HG03060 (cell line): Measurements from ENCODE around the gene PTTG1IP.
A peak's percentile ranks its signal among the peaks of the same experiment; 100 is the strongest.
"Not testable (repeated sequence)": the region's sequence is repeated elsewhere in the genome, so short reads cannot be mapped to it uniquely, and the experiment has no call there.

Experiments
- ATAC-seq: cut with Tn5 transposase; IDR thresholded peaks from one replicate; pipeline ENCODE4 v1.9.1; 2021; ENCODE audit warnings: low read depth, moderate number of reproducible peaks; ENCODE audit not compliant: unreplicated experiment

Gene PTTG1IP

DNA sequence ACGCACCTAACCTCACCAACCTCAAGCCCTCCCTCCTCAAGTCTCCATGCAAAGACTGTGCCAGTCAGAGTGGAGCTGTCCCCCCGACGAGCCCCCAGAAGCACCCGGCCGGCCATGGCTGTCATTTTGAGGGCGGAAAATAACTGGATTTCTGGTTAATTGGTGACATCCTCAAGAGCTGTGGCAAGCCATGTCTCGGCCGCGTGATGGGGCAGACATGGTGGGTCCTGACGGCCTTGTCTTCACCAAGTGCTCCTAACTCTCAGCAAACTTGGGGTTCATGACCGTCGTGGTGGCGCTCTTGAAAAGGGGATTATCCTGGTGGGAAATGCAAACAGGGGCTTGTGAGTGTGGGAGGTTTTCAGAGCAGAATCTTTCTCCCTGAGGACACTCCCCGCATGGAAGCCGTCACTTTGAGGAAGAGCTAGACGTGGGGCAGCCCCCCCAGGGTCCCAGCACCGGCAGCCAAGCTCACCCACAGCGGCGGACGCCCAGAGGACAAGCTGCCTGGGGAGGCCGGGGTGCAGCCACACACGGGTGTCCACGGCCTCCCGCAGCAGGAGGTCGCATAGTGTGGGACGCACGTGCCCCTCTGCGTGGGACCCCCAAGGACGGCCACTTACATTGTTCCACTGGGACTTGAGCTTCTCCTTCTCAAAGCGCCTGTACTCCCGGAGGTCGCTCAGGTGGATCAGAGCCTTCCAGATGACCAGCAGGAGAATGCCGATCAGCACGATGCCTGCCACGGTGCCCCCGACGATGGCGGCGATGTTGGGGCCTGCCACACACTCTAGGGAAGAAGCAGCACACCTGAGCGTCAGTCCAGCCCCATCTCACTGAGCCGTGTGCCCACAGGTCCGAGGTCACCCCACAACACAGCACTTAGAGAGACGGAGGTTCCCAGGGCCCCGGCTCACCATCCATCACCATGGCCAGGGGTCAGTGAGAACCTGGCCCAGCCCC is 12.9 kb upstream of the PTTG1IP start:
- ATAC-seq: no peak

DNA sequence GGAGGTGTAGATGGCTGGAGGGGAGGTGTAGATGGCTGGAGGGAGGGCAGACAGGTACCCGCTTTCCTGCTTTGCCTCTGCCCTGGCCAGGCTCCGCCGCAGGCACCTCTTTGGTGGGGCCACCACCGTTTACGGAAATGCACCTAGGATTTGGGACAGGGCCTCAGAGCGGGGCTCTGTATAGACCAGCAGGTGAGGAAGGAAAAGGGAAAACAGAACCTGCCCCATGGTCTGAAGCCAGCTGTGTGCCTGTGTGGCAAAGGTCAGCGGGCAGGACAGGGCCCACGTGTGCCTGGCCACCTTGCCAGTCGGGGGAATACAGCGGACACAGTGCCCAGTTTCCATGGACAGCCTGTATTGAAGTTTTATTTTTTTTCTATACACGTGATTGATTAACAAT is 12.1 kb upstream of the PTTG1IP start:
- no peak for ATAC-seq

DNA sequence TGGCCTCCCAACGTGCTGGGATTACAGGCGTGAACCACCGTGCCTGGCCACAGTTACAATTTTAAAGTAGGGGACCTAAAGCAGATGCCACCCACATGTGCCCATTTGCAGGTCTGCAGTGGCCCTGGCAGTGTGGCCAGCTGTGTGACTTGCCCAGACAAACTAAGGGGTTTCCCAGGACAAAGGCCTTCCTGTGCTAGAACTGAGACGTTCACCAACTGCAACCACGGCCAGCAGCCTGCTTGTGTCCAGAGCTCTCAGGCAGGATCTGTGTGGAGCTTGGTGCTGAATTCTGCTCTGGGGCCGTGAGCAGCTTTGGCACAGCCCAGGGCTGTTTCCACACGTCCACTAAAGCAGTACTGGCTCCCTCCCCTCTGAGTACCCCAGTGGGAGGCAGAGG is 10.6 kb upstream of the PTTG1IP start:
- no peak for ATAC-seq

DNA sequence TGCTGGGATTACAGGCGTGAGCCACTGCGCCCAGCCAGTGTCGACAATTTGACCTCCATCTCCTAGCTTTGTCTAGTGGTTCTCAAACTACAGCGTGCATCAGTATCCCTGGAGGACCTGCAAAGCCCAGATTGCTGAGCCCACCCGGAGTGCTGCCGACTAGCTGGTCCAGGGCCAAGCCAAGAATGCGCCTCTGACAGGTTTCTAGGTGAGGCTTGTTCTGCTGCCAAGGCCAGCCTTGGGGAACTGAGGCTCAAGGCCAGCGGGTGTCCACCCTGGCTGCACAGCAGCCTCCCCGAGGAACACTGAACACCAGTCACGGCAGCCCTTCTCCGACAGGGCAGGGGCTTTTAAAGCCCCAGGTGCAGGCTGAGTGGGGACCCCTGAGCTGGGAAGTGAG is 9.8 kb upstream of the PTTG1IP start:
- ATAC-seq: no peak

DNA sequence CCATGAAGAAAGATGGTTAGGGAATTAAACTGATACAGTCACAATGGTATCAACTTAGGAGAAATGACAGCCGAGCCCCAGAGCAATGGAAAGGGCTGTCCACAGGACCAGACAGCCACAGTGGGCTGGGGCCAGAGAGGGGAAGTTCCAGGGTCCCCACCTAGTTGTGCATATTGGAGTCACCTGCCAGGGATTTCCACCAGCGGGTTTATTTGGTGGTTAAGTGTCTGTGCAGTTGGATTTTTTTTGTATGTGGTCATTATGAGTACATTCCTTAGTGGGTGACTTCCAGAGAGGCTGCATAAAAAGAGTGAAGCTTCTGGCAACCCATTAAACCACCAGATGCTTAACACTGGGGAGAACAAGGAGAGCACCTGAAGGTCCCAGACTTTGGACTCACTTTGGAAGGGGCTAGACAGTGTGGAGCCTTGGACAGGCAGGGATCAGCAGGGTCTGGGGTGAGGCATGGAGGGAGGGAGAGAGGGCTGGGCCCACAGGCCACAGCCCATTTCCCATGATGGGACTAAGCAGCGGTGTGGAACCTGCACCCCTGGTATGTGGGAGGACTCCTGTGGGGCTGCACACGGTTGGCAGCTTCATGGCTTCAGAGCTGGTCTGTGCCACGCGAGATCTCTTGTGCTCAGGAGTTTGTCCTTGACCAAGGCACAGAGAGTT is 7.8 kb upstream of the PTTG1IP start:
- ATAC-seq: no peak

DNA sequence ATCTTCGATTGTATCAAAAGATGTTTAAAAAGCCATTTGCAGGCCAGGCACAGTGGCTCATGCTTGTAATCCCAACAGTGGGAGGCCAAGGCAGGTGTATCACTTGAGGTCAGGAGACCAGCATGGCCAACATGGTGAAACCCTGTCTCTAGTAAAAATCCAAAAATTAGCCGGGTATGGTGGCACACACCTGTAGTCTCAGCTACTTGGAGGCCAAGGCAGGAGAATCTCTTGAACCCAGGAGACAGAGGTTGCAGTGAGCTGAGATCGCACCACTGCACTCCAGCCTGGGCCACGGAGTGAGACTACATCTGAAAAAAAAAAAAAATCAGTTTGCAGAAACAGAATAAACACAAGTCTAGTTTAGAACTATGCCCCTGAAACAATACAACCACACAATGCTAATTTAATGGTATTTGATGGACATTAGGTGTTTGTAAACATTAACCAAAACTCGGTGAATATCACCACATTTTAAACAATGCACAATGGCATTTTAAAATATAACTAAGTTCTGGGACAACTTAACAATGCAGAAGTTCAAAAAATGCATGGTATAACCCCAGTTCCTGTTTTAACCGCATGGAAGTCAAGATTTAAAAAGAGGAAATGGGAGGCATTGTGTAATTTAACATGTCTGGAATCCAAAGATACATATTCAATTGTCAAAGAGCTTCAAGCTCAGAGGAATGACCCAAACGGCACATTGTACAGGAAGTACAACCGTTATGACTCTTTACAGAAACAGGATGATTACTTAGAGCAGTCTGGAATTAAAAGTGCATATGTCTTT is 7.1 kb upstream of the PTTG1IP start:
- ATAC-seq: no peak

DNA sequence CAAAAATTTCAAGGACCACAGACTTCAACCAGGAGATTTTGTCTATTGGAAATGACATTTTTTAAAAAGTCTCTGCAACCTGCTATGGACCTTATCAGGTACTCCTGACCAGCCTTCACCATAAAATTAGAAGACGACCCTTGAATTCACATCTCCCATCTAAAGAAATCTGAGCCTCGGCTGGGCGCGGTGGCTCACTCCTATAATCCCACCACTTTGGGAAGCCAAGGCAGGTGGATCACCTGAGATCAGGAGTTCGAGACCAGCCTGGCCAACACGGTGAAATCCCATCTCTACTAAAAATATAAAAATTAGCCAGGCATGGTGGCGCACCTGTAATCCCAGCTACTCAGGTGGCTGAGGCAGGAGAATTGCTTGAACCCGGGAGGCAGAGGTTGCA is 5.7 kb upstream of the PTTG1IP start:
- ATAC-seq: not testable (repeated sequence)

DNA sequence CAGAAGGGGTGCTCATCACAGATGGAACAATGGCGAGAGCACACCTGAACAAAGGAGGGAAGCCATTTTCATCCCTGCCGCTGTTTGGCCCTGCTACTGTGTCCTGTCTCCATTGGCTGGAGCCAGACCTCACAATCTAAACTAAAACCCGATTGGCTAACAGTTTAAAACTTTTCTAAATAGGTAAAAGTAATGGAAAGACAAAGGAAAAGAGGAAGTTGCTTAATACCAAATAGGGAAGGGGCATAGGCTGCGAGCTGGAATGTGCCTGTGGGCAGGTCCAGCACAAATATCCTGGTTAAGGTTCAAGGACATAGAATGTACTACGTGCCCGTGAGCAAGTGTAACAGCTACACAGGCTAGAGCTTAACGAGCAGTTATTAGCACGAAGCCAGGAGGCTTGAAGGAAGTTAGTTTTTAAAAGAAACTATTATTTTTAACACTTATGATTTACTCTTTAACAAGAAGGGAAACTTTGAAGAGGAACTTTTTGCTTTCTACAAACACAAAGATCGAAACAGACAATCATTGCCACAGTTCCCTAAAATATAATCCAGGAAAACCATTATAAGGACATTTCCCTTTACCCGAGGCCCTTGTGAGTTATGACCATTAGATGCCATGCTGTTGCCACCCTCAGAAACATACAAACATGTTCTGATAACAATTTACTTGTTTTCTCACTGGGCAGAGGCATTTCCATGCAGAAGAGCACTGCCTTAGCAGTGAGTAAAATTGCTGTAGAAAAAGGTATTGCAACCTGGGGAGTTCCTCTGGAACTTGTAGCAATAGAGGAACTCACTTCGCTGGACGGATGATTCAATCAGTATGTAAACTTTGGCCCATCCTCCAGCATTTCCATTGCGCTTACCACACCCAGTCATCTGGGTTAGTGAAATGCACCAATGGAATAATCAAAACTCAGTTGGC is 4.8 kb upstream of the PTTG1IP start:
- no peak for ATAC-seq

DNA sequence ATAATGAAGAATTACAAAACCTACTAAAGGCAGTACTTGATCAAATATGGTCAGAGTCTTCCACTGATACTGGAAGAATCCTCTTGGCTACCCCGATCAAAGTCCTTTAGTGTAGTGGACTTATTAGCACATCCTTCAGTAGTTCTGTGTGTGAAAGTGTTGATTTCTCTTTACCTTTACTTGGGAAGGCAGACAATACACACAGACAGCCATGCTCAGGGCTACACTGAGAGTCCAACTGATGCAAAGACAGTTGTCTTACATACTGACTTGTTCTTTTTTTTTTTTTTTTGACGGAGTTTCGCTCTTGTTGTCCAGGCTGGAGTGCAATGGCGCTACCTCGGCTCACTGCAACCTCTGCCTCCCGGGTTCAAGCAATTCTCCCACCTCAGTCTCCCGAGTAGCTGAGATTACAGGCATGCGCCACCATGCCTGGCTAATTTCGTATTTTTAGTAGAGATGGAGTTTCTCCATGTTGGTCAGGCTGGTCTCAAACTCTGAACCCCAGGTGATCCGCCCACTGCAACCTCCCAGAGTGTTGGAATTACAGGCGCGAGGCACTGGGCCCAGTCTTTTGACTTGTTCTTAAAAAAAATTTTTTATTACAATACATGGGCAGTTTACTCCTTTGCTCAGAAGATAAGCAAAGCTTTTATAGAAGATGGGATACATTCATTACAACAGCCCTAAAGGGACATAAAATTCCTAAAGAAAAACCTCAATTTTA is 3.5 kb upstream of the PTTG1IP start:
- no peak for ATAC-seq

DNA sequence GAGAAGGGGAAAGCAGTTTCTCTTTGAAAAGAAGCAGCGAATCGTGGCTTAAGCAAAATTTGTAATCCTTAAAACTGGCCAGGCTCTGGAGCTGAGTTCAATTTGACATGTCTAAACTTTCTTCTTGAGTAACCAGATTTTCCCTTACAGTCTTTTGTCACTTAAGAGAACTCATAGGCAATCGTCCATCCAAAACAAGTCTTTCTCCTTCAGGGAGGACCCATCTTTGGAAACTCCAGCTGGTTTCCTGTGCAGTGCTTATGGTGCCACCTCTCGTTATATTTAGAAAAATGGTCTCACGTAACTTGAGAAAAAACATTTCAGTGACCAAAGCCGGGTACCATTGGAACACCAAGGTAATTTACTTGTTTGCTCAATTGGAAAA is 1.8 kb upstream of the PTTG1IP start:
- no peak for ATAC-seq

DNA sequence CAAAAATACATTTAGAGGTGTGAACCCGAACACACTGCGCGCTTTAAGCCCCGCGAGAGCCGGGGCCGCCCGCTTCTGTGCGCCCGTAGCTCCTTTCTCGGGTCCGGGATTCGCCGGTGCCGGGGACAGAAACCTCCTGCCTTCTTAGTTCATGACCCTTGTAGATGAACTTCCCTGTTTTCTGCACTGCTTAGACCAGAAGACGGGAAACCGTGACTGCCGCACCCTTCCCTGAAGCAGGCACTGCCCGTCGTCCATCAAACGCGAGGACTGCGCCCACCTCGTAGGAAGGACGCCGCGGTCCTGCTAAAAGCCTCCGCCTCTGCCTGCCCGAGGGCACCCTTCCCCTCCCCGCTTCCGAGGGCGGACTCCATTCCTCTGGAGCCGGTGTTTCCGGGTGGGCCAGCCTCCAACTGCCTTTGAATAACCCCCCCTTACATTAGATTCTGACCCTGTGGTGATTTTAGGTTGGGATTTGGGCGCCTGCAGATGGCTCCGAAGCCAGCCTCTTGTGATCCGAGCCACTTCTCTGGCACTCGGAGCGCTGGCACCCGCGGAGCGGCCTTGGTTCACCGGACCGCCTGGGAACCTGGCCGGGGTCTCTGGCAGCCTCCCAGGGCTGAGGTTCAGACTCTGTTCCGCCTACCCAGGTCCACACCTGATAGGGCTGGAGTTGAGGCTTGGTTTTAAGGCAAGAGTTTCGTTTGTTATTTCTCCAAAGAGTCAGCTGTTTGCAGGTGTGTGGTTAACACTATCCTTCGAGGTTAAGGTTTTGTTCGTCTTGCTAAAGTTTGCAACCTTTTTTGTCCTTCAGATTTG is 1.2 kb upstream of the PTTG1IP start:
- no peak for ATAC-seq

DNA sequence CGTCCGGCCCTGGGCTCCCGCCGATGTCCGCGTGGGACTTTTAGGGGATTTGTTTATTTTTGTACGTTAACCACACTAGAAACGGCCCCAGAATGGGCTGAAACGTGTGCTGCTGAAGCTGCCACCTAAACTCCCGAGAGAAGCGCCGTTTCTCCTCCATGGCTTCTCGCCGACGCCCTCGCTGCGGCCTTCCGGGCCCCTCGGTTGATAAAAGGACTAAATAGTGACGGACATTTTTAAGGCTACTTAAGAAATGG is 678 bp upstream of the PTTG1IP start:
- peak; percentile 1 for ATAC-seq

DNA sequence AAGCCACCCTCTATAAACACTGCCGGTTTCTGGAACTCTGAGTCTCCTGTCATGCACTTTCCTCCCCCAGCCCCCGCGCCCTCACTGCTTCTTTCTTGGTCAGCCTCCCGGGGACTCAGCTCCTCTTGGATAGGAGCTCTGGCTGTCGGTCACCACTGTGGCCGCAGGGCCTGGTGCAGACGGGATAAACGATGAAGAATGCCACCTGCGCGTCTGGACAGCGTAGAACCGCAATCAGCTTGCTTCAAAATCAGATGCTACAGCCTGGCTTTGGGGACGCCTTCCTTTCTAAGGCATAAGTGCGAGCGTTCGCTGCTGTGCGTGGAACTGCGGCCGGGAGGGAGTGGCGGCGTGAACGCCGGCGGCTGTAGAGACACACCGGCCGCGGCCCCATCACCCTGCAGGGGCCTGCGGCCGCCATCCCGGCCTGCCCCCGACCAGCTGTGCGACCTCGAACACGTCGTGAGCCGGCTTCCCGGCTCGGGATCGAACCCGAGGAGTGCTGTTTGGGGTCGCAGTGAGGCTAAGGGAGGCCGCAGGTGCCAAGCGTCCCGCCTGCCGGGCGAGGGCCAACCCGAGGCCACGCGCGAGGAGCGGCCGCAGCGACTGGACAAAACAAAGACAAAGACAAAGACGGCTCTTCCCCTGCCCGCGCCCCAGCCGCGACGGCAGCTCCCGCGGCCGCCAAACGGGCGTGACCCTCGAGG is 688 bp downstream of the PTTG1IP start:
- ATAC-seq: no peak

DNA sequence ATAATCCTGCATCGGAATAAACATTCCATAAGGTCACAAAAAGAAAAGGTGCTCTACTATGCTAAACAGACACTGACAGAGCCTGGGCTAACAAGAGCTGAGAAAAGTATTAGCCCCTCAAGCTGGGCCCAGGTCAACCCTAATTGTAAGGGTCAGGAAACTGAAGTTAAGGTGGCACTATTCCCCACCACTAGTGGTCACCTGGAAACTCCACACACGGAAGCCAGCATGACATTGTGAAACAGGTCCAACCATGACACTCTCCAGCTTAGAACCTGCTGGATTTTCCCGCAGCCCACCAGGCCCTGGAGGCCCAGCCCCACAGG is 1.2 kb downstream of the PTTG1IP start:
- ATAC-seq: no peak

DNA sequence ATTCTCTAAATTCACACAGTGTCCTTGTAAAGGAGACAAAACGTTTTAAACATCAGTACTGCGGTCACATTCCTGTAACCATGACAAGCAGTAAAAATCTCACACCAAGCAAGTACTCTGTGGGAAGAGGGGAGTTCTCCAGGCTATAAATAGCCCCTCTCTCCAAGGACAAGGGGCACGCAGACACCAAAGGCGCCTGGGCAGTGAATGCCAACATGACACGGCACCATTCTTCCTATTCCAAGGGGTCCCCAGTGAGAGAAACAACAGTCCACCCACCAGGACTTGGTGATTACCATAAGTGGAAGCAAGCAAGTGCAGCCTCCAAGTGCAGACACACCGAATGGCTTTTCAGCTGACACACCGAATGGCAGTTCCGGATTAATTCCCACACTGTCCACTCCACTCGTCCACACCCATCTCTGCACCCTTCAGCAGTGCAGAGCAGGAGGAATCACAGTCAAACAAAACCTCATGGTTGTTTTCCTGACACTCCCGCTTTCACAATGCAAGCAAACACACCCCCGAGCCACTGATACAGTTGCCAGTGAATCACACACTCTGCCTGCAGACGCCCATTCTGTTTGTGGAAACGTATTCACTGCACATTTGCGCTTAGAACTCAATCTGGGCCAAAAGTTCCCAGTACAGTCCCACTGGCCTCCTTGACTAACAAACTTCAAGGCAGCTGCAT is 1.8 kb downstream of the PTTG1IP start:
- no peak for ATAC-seq

DNA sequence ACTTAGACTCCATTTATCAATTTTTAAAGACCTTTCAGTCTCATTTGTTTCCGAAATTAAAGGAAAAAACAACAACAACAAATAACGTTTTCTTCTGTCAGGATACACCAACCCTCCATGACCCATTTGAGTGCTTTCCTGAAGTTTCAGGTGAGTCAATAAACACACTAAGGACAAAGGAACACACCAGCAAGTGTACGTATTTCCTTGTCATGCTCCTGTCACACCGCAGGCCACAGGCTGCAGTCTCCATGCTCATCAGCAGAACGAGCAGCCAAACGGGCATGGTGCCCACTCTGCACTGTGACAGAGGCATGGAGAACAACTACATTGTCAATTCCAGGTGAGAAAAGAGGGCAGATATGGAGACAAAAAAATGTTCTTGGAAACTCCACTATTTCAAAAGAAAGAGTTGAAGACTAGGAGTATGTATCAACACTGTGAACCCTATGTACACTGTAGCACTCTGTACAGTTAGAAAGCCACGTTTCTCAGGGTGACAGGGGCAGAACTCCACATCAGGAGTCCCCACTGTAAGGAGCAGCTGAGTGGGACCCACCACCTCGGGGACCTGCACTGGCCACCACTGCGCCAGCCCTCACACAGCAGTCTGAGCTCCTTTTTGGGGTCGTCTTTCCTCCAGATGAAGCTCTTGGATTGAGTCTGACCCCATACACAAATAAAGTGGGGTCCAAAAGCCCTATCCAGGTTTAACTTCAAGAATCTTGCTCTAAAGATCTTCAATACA is 2.6 kb downstream of the PTTG1IP start:
- ATAC-seq: no peak
